SJSA1 (cell line): ENCODE measurements around the gene C20orf204. TPM values are rescaled to one million over a fixed set of nuclear protein-coding genes. Genes with fewer than 3 reads are reported as not detected.

ENCODE experiments used
- DNase-seq, 2 experiments: peaks; one replicate each; pipeline ENCODE4 v3.0.0-alpha.2; 2015 to 2020; ENCODE audit warnings: low spot score in 2 of 2, low read depth in 1 of 2
- H3K27ac ChIP-seq: fragments of 250-450 bp; sonication (Bioruptor Pico); 2 replicates; pipeline ENCODE4 v1.5.1; 2020; ENCODE audit warnings: mild to moderate bottlenecking, moderate library complexity
- H3K27me3 ChIP-seq: fragments of 250-450 bp; sonication (Bioruptor Pico); replicated peaks from 2 replicates; pipeline ENCODE4 v1.5.1; 2020; ENCODE audit warnings: mild to moderate bottlenecking, moderate library complexity
- H3K36me3 ChIP-seq: fragments of 250-450 bp; sonication (Bioruptor Pico); 2 replicates; pipeline ENCODE4 v1.5.1; 2020; ENCODE audit warnings: mild to moderate bottlenecking
- H3K4me1 ChIP-seq: fragments of 250-450 bp; sonication (Bioruptor Pico); replicated peaks from 2 replicates; pipeline ENCODE4 v1.6.1; 2021; ENCODE audit warnings: mild to moderate bottlenecking
- H3K4me3 ChIP-seq: fragments of 250-450 bp; sonication (Bioruptor Pico); 2 replicates; pipeline ENCODE4 v1.5.1; 2020; ENCODE audit warnings: mild to moderate bottlenecking
- H3K9me3 ChIP-seq: fragments of 250-450 bp; sonication (Bioruptor Pico); replicated peaks from 2 replicates; pipeline ENCODE4 v1.5.1; 2020; ENCODE audit warnings: mild to moderate bottlenecking
- total RNA-seq: library from RNA; depleted of rRNA; stranded (reverse); fragments of >200 nt; shearing (Covaris generic); gene quantifications from 2 replicates; pipeline ENCODE4 v1.2.3, GENCODE V29; 2014

The C20orf204 gene
- total RNA-seq, 1 experiment from 2014 or later: 0.24 TPM

DNA sequence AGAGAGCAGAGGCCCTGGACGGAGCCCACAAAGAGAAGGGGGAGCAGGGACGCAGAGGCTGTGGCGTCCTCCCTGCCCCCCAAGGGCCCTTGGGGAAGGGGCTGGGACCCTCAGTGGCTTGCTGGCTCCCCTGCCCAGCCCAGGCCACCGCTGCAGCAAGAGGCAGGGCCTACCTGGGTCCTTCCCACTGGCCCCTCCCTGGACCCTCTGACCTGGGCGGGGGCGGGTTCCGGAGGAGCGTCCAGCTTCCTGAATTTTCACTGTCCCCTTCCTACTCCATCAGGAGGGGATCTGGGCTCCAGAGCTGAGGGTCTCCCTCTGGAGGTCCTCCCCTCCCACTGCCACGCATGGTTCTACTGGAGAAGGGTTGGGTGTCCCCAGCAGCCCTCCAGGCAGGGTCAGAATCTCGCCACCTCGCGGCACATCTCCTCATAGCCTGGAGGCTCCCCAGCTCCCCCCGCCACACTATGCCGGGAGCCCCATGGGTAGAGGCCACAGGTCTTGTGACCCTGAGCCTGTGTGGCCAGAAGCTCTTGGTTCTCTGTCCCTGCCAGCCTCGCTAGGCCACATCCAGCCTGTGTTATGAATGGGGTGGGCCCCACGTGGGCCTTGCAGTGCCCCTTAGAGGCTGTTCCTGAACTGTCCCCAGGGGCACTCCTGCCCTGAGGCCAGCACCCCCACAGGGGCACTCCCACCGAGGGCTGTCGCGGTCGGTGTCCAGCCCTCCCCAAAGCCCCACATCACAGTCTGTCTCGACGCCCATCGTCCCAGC lies 14.5 kb downstream of the C20orf204 start:
- H3K4me3 ChIP-seq: peak overlapping the region; percentile 61
- no peaks in the 10 kb centered on the region for H3K9me3 ChIP-seq
- DNase-seq: peak; percentile 92 to 96
- no peaks in the 10 kb centered on the region for H3K27me3 ChIP-seq
- H3K4me1 ChIP-seq: peaks cover 74% of the 10 kb centered on the region
- H3K36me3 ChIP-seq: peaks cover 38% of the 10 kb centered on the region
- H3K27ac ChIP-seq: peak overlapping the region; percentile 96

DNA sequence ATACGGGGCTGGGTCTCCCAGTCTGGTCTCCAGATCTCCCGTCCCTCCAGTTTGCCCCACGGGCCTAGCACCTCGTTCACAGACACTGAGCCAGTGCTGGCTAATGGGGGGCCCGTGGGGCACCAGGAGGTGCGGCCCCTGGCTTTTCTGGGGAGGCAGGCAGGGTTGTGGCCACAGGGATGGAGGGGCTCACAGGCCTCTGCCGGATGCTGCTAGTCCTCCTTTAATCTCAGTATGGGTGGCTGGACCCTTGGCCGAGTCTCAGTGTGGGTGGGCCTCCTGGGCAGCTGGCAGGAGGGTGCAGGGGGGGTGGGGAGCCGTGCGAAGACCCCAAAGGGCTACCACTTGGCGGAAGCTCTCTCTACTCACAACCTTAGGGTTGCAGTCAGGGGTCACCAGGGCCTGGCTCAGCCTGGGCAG lies 15.1 kb downstream of the C20orf204 start:
- H3K27ac ChIP-seq: peak overlapping the region; percentile 96
- no peaks in the 10 kb centered on the region for H3K9me3 ChIP-seq
- H3K27me3 ChIP-seq: no peaks in the 10 kb centered on the region
- peaks cover 74% of the 10 kb centered on the region for H3K4me1 ChIP-seq
- peak overlapping the region; percentile 61 for H3K4me3 ChIP-seq
- H3K36me3 ChIP-seq: peaks cover 35% of the 10 kb centered on the region
- peak; percentile 94 to 98 for DNase-seq

DNA sequence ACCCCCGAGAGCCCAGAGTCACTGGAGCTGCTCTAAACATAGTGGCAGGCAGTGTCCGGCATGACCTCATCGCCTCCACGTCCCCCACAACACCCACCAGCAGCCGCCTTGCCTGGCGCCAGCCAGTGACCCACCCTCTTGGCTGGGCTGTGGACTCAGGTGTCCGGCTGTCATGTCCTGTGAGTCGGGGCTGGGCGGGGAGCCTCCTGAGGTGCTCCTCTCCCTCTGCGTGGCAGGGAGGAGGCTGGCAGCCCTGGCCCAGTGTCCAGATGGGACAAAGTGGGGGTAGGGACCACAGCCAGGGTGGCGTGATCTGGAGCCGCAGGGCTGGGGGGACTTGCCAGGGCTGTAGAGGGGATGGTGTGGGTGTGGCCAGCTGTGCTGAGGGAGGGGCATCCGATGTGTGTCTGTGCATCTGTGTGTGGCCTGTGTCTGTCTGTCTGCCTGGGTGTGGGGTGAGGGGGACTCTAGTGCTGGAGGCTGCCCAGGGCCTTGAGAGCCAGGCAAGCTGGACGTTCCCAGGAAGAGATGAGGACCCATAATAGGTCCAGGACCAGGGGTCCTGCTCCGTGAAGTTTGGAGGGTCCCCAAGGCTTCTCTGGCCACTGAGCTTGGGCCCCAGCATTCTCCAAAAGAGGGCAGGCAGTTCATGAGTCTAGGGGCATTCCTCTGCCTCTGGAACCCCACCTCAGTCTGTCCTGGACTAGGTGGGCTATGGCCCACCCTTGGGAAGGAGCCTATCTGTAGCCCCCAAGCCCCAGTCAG lies 15.8 kb downstream of the C20orf204 start:
- H3K4me1 ChIP-seq: peaks cover 74% of the 10 kb centered on the region
- H3K9me3 ChIP-seq: no peaks in the 10 kb centered on the region
- peak; percentile 99 to 100 for DNase-seq
- H3K27ac ChIP-seq: peak overlapping the region; percentile 96
- peaks cover 31% of the 10 kb centered on the region for H3K36me3 ChIP-seq
- H3K27me3 ChIP-seq: no peaks in the 10 kb centered on the region
- peak overlapping the region; percentile 61 for H3K4me3 ChIP-seq

DNA sequence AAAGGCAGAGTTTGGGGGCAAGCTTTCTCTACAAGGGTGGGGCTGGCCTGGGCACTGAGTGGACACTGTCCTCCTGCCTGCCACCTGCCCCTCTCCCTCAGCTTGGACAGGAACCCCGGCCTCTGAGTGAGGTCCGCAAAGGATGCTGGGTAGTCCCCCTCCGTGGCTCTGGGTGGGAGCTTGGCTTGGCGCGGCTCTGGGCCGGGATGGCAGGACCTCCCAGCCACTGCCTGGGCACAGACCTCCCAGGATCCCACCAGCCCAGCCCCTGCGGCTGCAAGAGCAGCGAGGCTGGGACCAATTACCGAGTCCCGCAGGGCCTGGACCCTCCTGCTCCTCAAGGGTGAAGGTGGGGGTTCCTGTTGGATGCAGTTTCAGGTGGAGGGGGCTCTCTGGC lies 16.3 kb downstream of the C20orf204 start:
- Histone ChIP-seq H3K27ac (peak overlapping the region; percentile 96), H3K4me3 (peak overlapping the region; percentile 61), H3K27me3 (no peaks in the 10 kb centered on the region), H3K36me3 (peaks cover 31% of the 10 kb centered on the region), H3K9me3 (no peaks in the 10 kb centered on the region), H3K4me1 (peaks cover 76% of the 10 kb centered on the region)
- DNase-seq: peak; percentile 95 to 97

DNA sequence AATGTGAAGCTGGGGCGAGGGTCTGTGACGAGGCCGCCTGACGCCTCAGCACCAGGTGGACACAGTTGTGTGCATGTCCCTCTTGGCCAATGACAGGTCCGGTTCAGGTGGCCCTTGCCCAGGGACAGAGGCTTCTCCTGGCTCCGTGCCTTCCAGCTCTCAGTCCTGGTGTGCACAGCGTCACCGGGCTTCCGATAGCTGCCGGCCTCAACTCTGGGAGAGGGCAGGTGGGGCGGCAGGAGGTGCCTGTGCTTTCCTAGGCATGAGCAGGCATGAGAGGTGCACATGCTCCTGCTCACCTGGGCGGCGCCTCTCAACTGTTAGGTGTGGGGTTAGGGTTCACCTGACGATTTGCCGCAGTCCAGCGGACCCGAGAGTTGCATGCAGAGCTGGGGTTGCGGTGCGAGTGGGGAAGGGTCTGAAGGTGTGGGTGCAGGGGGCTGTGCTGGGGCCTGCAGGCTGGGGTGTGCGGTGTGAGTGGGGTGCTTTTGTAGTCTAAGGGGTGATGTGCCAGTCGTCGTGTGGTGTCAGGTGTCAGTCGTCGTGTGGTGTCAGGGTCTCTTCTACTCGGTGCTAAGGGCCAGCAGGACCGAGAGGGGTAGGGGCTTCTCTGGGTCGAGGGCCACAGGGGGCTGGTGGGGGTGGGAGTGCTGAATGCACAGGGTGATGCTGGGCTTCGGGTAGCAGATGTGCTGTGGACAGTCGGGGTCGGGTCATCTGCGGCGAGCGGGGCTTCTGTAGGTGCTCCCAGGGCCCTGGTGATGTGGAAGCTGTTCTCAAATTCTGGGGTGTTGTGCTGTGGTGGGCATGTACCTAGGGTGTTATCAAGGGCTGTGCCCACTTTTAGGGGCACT lies 17.2 kb downstream of the C20orf204 start:
- peaks cover 31% of the 10 kb centered on the region for H3K36me3 ChIP-seq
- peaks cover 85% of the 10 kb centered on the region for H3K4me1 ChIP-seq
- H3K9me3 ChIP-seq: no peaks in the 10 kb centered on the region
- H3K27me3 ChIP-seq: no peaks in the 10 kb centered on the region
- H3K4me3 ChIP-seq: peak overlapping the region; percentile 61
- peak overlapping the region; percentile 96 for H3K27ac ChIP-seq
- no peak for DNase-seq

DNA sequence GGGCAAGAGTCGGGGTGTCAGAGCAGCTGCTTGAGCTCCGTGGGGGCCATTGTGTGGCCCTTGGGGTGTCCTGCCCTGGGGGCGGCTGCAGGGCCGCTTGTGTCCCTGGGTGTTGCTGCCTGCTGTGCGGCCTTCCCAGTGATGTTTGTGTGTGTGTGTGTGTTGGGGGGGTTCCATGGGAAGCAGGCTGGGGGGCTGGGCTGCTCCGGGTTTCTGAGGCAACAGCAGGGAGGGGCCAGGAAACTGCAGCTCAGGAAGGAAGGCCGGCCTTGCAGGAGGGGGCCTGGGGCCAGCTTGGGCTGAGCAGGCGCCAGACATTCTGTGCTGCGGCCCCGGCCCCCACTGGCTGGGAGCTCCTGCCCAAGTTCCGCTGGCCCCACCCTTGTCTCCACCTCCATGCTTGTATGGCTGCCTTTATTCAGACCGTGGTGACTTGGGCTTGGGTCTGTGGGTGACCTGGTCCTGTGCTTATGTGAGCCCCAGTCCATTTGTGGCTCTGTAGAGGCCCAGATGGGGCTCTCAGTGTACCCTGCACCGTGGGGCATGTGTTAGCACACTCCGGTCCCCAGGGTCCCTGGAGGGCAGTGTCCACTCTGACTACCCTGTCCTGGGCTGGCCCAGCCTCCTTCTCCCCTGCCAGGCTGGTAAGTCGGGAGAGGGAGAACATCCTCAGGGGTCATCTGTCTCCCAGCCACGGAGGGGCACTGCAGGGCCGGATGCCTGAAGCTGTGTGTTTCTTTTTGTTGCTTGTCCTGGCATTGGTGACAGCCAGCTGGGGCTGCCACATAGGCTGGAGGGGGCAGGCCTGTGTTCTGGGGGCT lies 18.1 kb downstream of the C20orf204 start:
- H3K4me3 ChIP-seq: peak overlapping the region; percentile 61
- H3K9me3 ChIP-seq: no peaks in the 10 kb centered on the region
- no peaks in the 10 kb centered on the region for H3K27me3 ChIP-seq
- peaks cover 91% of the 10 kb centered on the region for H3K4me1 ChIP-seq
- H3K27ac ChIP-seq: peak overlapping the region; percentile 96
- H3K36me3 ChIP-seq: peaks cover 34% of the 10 kb centered on the region
- DNase-seq: peak; percentile 92 to 97

GRCh38 chr20:64055396-64055892 lies 19.5 kb downstream of the C20orf204 start:
- peak overlapping the region; percentile 96 for H3K27ac ChIP-seq
- H3K27me3 ChIP-seq: no peaks in the 10 kb centered on the region
- DNase-seq: no peak
- peaks cover 84% of the 10 kb centered on the region for H3K4me1 ChIP-seq
- H3K9me3 ChIP-seq: no peaks in the 10 kb centered on the region
- H3K4me3 ChIP-seq: peak overlapping the region; percentile 61
- peaks cover 47% of the 10 kb centered on the region for H3K36me3 ChIP-seq

DNA sequence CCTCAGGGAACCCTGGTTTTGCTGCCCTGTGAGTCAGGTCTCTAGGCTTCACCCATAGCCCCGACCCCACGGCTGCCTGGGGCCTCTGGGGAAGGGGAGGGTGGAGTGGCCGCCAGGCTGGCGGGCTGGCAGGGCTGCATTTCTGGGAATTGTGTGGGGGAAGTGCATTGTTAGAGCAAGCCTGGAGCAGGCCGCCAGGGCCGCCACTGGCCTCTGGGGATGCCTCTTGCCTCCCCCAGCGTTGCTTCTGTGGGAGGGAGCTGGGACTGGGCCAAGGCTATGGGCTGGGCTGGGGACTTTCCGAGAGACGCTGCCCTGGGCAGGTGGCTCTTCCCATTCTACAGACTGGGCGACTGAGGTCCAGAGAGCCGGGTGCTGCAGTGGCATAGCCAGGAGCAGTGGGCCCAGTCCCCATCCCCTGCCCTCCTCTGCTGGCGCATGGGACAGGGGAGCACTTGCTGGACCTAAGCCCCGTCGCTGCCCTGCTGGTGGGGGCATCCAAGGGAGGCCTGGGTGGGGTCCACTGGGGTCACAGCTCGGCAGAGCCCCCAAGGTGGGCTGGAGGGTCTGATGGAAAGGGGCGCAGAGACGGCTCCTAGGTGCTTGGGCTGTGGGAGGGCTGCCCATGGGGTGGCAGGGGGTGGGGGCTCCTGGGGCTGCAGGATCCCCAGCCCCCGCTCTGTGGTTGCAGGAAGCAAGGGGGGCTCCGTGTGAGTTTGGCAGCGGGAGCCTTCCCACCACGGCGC lies 20.1 kb downstream of the C20orf204 start:
- Histone ChIP-seq H3K27ac (peak overlapping the region; percentile 96), H3K4me3 (peak overlapping the region; percentile 61), H3K27me3 (no peaks in the 10 kb centered on the region), H3K9me3 (no peaks in the 10 kb centered on the region), H3K36me3 (peaks cover 47% of the 10 kb centered on the region), H3K4me1 (peaks cover 77% of the 10 kb centered on the region)
- peak; percentile 98 for DNase-seq

GRCh38 chr20:64056639-64056888 lies 20.6 kb downstream of the C20orf204 start:
- Histone ChIP-seq H3K36me3 (peaks cover 50% of the 10 kb centered on the region), H3K27ac (peak overlapping the region; percentile 12; the same call in 1 of the 2 replicates), H3K27me3 (no peaks in the 10 kb centered on the region), H3K9me3 (no peaks in the 10 kb centered on the region), H3K4me3 (no peak overlapping the region), H3K4me1 (peaks cover 77% of the 10 kb centered on the region)
- no peak for DNase-seq

DNA sequence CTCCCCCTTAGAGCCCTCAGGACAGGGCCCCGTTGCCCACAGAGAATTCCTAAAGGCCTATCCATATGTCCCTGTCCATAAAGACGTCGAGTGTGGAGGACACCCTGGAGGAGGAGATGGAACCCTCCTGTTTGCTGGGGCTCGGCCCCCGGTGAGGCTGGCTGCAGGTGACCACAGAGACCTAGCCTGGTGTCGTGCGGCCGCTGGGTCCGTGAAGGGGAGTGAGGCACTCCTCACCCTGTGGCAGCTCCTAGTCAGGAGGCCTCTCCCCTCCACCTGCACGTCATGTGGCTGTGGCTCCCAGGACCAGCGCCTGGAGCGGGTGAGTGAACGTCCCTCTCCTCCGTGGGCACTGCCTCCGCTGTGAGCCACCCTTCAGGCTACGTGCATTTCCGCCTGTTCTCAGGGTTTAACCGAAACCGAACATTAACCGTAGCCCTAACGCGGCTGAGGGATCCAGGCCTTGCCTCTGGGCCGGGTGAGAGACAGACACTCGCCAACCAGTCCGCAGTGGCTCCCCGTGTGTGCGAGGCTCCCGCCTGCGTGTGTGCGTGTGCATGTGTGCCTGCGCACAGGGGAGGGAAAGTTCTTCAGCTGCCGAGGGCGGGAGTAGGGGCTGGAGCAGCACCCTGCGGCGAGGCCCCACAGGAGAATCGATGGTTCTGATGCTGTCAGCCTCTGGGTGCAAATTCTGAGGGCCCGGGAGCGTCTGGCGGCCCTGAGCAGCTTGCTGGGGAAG lies 21.1 kb downstream of the C20orf204 start:
- no peaks in the 10 kb centered on the region for H3K9me3 ChIP-seq
- H3K27ac ChIP-seq: peak overlapping the region; percentile 16; the same call in 1 of the 2 replicates
- H3K4me3 ChIP-seq: peak overlapping the region; percentile 5; the same call in 1 of the 2 replicates
- peaks cover 55% of the 10 kb centered on the region for H3K36me3 ChIP-seq
- H3K4me1 ChIP-seq: peaks cover 75% of the 10 kb centered on the region
- DNase-seq: no peak
- H3K27me3 ChIP-seq: no peaks in the 10 kb centered on the region

- peak; percentile 69 to 90 for DNase-seq
Observed at GRCh38 chr20:64057628-64058498, 21.9 kb downstream of the C20orf204 start.

More at GRCh38 chr20:64057628-64058498, 21.9 kb downstream of the C20orf204 start:
- no peaks in the 10 kb centered on the region for H3K9me3 ChIP-seq
- peaks cover 75% of the 10 kb centered on the region for H3K4me1 ChIP-seq
- peak overlapping the region; percentile 16; the same call in 1 of the 2 replicates for H3K27ac ChIP-seq
- peak overlapping the region; percentile 5 for H3K4me3 ChIP-seq
- H3K27me3 ChIP-seq: no peaks in the 10 kb centered on the region
- peaks cover 61% of the 10 kb centered on the region for H3K36me3 ChIP-seq
